Measurements from ENCODE around the gene MAD1L1.

GRCh38 chr7:1839701-1840100 lies 393.0 kb downstream of the MAD1L1 start:
- no peak for TF ChIP-seq CTCF (IDR thresholded peaks at IDR 0.05 in 8 of 11, conservative IDR thresholded peaks at IDR 0.05 in 3 of 11)
- no peak for TF ChIP-seq POLR2A (IDR thresholded peaks at IDR 0.05)
